Measurements from ENCODE around the gene IPO13.
A peak's percentile ranks its signal among the peaks of the same experiment; 100 is the strongest.

The IPO13 gene

GRCh38 chr1:43946236-43947060 lies at the start of gene IPO13:
TSS of gene IPO13 (plus strand) at chr1:43946950. CDS start at chr1:43947601, 651 bp downstream.
- peak; percentile 97 for DNase-seq (ENCODE audit: low spot score)

- DNase-seq (ENCODE audit: low spot score) = no peak
These were observed 47.8 kb upstream of the IPO13 start for GRCh38 chr1:43898981-43899380.

DNA sequence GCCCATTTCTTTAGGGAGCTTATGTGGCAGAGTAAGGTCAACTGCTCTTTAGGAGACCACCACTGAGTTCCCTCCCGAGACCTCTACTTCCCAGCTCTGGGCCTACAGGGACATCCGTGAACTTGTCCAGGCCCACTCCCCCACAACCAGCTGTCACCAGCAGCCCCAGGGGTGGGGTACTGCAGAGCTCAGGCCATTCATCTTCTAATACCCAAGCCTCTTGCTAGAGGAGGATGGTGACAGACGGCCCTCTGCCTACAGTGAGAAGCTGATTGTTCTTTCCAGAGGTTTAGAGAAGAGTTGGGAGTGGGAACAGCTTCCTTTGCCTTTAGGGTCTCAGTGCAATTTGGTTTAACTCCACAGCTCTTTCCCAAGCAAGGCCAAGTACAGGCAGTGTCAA lies 46.4 kb upstream of the IPO13 start:
- DNase-seq (ENCODE audit: low spot score) = no peak

- DNase-seq (ENCODE audit: low spot score) = no peak
These were observed 45.4 kb upstream of the IPO13 start for GRCh38 chr1:43901196-43901961.

DNA sequence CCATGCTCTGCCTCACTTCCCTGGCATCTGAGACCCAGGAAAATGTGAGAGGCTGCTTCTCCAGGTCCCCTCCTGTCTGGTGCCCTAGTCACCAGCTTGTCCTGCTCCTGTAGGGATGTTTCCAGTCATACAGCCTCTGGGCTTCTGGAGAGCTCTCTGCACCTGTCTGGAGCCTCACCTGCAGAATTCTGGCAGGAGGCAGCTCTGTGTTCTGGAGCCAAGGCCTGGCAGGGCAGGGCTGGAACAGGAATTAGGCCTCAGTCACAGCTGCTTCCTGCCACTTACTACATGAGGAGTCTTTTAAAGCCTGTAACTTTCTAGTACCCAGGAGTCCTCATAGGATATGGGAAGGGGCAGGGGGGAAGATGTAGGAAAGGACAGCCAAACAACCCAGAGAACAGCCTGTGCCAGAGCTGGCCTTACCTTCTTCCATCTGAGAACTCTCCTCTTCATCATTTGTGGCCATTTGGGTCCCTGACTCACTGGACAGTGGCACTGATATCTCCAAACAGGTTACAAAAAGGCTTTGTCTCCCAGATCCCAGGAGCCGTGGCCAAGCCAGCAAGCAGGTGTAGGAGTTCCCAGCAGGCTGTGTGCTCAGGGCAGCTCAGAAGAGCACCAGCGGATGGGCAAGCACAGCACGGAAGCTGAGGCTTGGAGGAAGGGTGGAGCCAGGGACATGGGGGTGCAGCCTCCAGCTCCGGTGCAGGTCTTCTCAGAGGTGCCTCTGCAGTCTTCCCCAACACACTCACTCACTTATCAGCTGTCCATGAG lies 44.5 kb upstream of the IPO13 start:
- DNase-seq (ENCODE audit: low spot score) = no peak

DNA sequence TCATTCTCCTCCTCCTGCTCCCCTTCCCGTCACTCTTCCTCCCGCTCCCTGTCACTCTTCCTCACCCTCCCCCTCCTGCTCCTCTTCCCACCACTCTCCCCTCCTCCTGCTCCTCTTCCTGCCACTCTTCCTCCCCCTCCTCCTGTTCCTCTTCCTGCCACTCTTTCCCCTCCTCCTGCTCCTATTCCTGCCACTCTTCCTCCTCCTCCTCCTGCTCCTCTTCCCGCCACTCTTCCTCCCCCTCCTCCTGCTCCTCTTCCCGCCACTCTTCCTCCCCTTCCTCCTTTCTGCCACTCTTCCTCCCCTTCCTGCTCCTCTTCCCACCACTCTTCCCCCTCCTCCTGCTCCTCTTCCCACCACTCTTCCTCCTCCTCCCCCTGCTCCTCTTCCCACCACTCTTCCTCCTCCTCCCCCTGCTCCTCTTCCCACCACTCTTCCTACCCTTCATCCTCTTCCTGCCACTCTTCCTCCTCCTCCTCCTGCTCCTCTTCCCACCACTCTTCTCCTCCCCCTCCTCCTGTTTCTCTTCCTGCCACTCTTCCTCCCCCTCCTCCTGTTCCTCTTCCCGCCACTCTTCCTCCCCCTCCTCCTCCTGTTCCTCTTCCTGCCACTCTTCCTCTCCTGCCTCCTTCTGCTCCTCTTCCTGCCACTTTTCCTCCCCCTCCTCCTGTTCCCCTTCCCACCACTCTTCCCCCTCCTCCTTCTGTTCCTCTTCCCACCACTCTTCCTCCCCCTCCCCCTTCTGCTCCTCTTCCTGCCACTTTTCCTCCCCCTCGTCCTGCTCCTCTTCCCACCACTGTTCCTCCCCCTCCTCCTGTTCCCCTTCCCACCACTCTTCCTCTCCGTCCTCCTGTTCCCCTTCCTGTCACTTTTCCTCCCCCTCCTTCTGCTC lies 41.8 kb upstream of the IPO13 start:
- DNase-seq (ENCODE audit: low spot score) = no peak

GRCh38 chr1:43908226-43908625 lies 38.5 kb upstream of the IPO13 start:
- no peak for DNase-seq (ENCODE audit: low spot score)

GRCh38 chr1:43908858-43909257 lies 37.9 kb upstream of the IPO13 start:
- no peak for DNase-seq (ENCODE audit: low spot score)

- no peak for DNase-seq (ENCODE audit: low spot score)
These were observed 36.4 kb upstream of the IPO13 start for GRCh38 chr1:43910343-43910742.

GRCh38 chr1:43912607-43913006 lies 34.1 kb upstream of the IPO13 start:
- DNase-seq (ENCODE audit: low spot score) = no peak

DNA sequence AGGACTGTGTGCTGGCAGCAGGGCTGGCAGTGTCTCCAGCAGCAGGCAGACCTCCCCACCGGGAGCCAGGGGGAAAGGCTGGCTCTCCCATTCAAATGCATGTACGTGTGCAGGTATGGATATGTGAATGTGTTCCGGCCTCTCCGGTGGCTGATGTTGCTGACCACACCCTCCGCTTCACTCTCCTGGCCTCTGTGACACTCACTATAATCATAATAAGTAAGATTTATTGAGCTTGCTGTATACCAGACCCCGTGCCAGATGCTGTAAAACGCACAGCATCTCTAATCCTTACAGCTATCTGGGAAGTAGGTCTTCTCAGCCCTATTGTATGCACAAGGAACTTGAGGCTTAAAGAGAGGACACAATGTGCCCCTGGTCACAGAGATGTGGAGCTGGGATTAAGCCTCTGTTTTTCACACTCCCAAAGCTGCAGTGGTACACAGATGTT lies 33.7 kb upstream of the IPO13 start:
- no peak for DNase-seq (ENCODE audit: low spot score)

DNA sequence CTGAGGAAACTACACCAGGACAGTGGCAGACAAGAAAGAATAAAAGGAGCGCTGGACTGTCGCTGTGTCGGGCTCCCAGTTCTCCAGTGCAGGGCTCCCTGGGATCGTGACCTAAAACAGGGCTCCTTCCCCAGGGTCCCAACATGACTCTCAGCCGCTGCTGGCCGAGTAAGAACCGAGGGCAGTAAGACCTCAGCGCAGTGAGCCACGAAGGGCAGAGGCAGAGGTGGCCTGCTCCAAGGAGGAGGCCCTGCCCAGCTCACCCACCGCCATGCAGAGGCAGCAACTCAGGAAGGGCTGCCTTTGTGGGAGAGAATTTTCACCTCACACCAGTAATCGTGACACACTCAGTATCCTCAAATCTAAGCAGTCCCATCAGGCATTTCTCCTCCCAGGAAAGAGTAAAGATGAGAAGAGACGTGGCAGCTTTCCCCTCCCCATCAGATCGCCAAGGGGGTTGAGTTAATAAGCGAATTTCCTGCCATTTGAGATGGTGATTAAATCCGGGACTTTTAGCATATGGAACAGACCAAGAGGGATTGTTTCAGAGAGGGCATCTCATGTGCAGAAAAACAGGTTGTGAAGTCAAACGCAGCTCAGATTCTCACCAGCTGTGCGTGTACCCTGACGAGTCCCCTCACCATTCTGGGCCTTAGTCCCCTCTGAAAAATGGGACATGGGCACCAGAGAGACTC lies 32.9 kb upstream of the IPO13 start:
- no peak for DNase-seq (ENCODE audit: low spot score)

- DNase-seq (ENCODE audit: low spot score) = no peak
These were observed 31.9 kb upstream of the IPO13 start for GRCh38 chr1:43914576-43915525.

DNA sequence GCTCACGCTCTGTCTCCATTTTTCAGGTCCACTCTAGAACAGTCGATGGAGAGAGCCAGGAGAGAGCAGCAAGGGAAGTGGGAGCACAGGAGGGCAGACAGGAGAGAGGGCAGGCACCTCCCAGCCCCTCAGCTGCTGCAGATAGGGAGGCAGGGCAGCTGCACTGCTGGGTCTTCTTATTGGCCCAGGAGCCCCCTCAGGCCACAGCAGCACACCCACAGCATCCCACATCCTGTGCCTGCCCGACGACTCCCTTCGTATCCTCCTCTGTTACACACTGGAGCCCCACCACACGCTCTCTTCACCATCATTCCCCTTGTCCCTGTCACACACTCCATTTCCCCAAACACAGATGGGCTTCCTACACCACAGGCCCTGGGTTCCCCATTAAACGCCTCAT lies 26.8 kb upstream of the IPO13 start:
- no peak for DNase-seq (ENCODE audit: low spot score)

DNA sequence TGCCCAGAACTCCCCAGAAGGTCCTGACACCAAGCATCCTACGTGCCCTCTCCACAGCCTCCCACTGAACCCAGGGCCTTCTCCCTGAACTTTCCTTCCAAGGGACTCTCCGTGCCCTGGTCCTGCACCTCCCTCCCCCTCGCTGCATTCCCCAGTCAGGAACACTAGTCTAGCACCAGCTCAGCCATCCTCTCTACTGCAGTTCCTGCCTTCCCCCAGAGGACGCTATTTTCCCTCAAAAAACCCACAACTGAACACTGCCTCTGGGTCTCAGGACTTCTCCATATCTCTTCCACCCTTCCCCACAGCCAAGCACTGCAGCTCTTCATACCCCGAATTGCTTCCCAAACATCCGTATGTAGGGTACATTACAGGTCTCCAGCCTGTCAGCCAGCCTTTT lies 25.7 kb upstream of the IPO13 start:
- no peak for DNase-seq (ENCODE audit: low spot score)

GRCh38 chr1:43924516-43924915 lies 22.2 kb upstream of the IPO13 start:
- no peak for DNase-seq (ENCODE audit: low spot score)

GRCh38 chr1:43925846-43926245 lies 20.9 kb upstream of the IPO13 start:
- no peak for DNase-seq (ENCODE audit: low spot score)

GRCh38 chr1:43930168-43930948 lies 16.4 kb upstream of the IPO13 start:
- no peak for DNase-seq (ENCODE audit: low spot score)

DNA sequence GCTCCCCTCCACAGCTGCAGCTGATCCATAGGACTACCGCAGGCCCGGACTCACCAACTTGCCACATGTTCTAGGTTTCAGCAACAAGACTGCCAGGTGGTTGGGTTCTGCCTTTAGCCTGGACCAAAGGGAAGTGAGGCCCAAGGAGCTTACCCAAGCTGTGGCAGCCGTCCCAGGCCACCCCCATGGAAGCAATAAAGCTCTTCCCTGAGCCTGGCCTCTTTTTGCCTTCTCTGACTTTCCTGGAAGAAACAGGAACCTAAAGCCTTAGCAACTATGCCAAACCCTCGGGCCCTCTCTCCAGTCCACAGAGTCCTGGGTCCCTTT lies 15.8 kb upstream of the IPO13 start:
- no peak for DNase-seq (ENCODE audit: low spot score)
